Pancreas (tissue), 10 donors: ENCODE results near the gene PJA1. TPM values are rescaled to one million over a fixed set of nuclear protein-coding genes. Genes with fewer than 3 reads are reported as not detected.

Experiments
- ATAC-seq, 4 donors: fragments of 200-7000 bp; cut with Tn5 transposase; one replicate each; pipeline versions ENCODE4 v1.8.0 to v1.9.1; 2020; ENCODE audit warnings: mild to moderate bottlenecking in 4 of 4, moderate library complexity in 4 of 4
- DNase-seq, 6 donors: peaks; one replicate each; pipeline ENCODE4 v3.0.0-alpha.2; 2020
- FAIRE-seq: peaks from 2 replicates; lab custom pipeline; 2012; peaks lifted over from hg19 to GRCh38; lab: Jason Lieb, UNC
- H3K27ac ChIP-seq, 4 donors: fragments of 200-600 bp; sonication (generic); 1 replicate in 3 of 4; 2 replicates in 1 of 4; pipeline versions ENCODE4 v1.5.0 to v1.8.0; 2020
- H3K27me3 ChIP-seq, 4 donors: fragments of 200-600 bp; one replicate each; pipeline ENCODE4 v1.8.0; 2021
- H3K36me3 ChIP-seq, 3 donors: fragments of 200-600 bp; sonication (generic) in 1 of 3; one replicate each; pipeline versions ENCODE4 v1.5.0 to v1.8.0; 2020 to 2021
- H3K4me1 ChIP-seq, 3 donors: fragments of 200-600 bp; one replicate each; pipeline ENCODE4 v1.8.0; 2021
- H3K4me3 ChIP-seq, 4 donors: fragments of 200-600 bp; sonication (generic) in 2 of 4; one replicate each; pipeline versions ENCODE4 v1.5.0 to v1.8.0; 2020 to 2021
- H3K9me3 ChIP-seq, 4 donors: fragments of 200-600 bp; one replicate each; pipeline ENCODE4 v1.8.0; 2021
- CTCF ChIP-seq, 4 donors: fragments of 200-600 bp; sonication (generic) in 3 of 4; IDR thresholded peaks; one replicate each; pipeline versions ENCODE4 v1.5.0 to v1.8.0; 2021; ENCODE audit warnings: antibody characterized with exemption in 4 of 4
- WGBS, 2 donors: extraction: QIAGEN DNeasy Blood & Tissue Kit; methylation state at CpG; one replicate each; pipeline ENCODE4 v1.1.7; 2013; 5-methylcytosine and 5-hydroxymethylcytosine counted together
- intact Hi-C, 3 donors: fragments of 100-400 bp; cut with DNase I; formaldehyde crosslinking; loops; one replicate each; pipeline versions ENCODE4 v1.11.1 to v1.14.2; 2022
- polyA plus RNA-seq, 2 donors: library from polyadenylated mRNA; stranded (reverse); fragments of 200-250 nt; gene quantifications; one replicate each; pipeline ENCODE4 v1.2.3, GENCODE V29; 2013
- total RNA-seq, 6 donors: library from RNA; stranded (reverse); fragmentation: NEBNext Ultra II Directional in 4 of 6; extraction: Animal tissue kit (Norgen Biotek cat#: 25700) in 4 of 6; gene quantifications; one replicate each; pipeline versions ENCODE4 v1.2.1 to v1.2.4, GENCODE V29; 2021 to 2023
- donor health status: healthy with polysubstance abuse.
- donor health status: DM: no; HTN: no; CAD: no; lungs with moderate emphysema.
- donor health status: DM: no; HTN: no; CAD: no.
- donor health status: control.
- donor health status: control.
- donor health status: Bipolar disorder and iron deficiency.
- donor health status: DM: yes; HTN: yes; CAD: no.
- donor health status: DM: no; HTN: no; CAD: no.
- donor health status: DM: no; HTN: no; CAD: no.
- donor health status: DM: yes; HTN: yes; CAD: no.

Gene PJA1
- total and polyA plus RNA-seq, 8 donors, result 5.4 to 20.0 (median 8.8) TPM

GRCh38 chrX:69207216-69207615 lies 42.0 kb upstream of the PJA1 start:
- intact Hi-C loops, result no loop called here
- H3K9me3 ChIP-seq, result no peaks in the 10 kb centered on the region
- no peaks in the 10 kb centered on the region for H3K36me3 ChIP-seq
- TF ChIP-seq CTCF (IDR thresholded peaks at IDR 0.05), result no peak
- WGBS, 2 donors, result 62 to 66% methylated on average over 3 of the region's 3 CpGs
- no peak for FAIRE-seq
- no peak overlapping the region for H3K4me3 ChIP-seq
- no peaks in the 10 kb centered on the region for H3K27me3 ChIP-seq
- H3K27ac ChIP-seq, result no peak overlapping the region
- H3K4me1 ChIP-seq, result no peaks in the 10 kb centered on the region
- DNase-seq, result no peak
- ATAC-seq, result no peak

DNA sequence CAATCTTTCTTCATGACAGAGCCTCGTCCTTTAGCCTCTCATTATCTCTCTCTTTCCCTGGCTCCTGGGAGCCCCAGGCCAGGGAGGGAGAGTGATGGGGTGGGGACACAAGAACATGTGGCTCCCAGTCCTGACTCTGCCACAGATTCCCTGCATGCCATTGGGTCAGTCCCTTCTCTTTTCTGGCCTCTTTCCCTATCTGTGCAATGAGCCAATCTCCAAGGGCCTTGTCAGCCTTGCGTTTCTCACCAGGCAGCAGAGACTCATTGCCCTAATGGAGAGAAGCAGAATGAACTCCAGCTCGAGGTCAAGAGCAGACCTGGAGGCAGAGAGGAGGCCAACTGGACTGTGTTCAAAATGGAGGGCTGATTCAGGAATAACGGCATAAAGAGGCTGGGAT lies 38.4 kb upstream of the PJA1 start:
- H3K27me3 ChIP-seq, result no peaks in the 10 kb centered on the region
- H3K36me3 ChIP-seq, result no peaks in the 10 kb centered on the region
- no peak for TF ChIP-seq CTCF (IDR thresholded peaks at IDR 0.05)
- no peak for ATAC-seq
- H3K9me3 ChIP-seq, result no peaks in the 10 kb centered on the region
- no peak overlapping the region for H3K27ac ChIP-seq
- no peaks in the 10 kb centered on the region for H3K4me1 ChIP-seq
- no peak for FAIRE-seq
- DNase-seq, result no peak
- intact Hi-C loops, result no loop called here
- H3K4me3 ChIP-seq, result no peak overlapping the region
- 60 to 67% methylated on average over 4 of the region's 4 CpGs for WGBS, 2 donors

DNA sequence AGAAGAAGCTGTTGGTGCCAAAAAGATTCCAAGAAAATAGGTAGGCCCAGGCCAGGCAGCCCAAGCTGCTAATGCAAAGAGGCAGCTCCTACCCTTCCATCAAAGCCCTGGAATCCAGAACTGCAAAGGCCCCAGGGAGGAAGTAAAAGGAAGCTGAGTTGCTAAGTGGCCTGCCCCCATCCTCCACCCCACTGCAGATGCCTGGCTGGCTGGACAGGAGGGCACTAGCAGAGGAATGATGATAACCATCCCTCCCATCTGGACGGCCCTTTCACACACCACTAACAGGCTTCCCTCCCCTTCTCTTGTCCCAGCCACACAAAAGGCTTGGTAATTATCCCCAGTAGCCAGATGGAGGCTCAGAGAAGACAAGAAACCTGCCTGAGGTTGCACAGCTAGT lies 32.4 kb upstream of the PJA1 start:
- Histone ChIP-seq H3K27ac (no peak overlapping the region), H3K27me3 (peaks cover 0 to 7% (median 0%) of the 10 kb centered on the region in 4 donors), H3K4me3 (no peak overlapping the region), H3K36me3 (no peaks in the 10 kb centered on the region), H3K9me3 (no peaks in the 10 kb centered on the region), H3K4me1 (no peaks in the 10 kb centered on the region)
- WGBS, 2 donors, result 54 to 94% methylated on average over 1 of the region's 1 CpG
- FAIRE-seq (no peak), DNase-seq (no peak), ATAC-seq (no peak)
- intact Hi-C loops, result no loop called here
- no peak for TF ChIP-seq CTCF (IDR thresholded peaks at IDR 0.05)

- FAIRE-seq, result no peak
- intact Hi-C loops, result no loop called here
- no peak overlapping the region for H3K4me3 ChIP-seq
- H3K36me3 ChIP-seq, result no peaks in the 10 kb centered on the region
- 79 to 83% methylated on average over 3 of the region's 3 CpGs for WGBS, 2 donors
- no peak overlapping the region for H3K27ac ChIP-seq
- no peak for ATAC-seq
- H3K4me1 ChIP-seq, result no peaks in the 10 kb centered on the region
- H3K9me3 ChIP-seq, result no peaks in the 10 kb centered on the region
- no peak for TF ChIP-seq CTCF (IDR thresholded peaks at IDR 0.05)
- H3K27me3 ChIP-seq, result peaks cover 0 to 7% (median 0%) of the 10 kb centered on the region in 4 donors
- no peak for DNase-seq
These were observed 31.4 kb upstream of the PJA1 start for GRCh38 chrX:69196666-69197065.

- FAIRE-seq, result no peak
- DNase-seq, result no peak
- intact Hi-C loops, result no loop called here
- H3K36me3 ChIP-seq, result no peaks in the 10 kb centered on the region
- no peaks in the 10 kb centered on the region for H3K4me1 ChIP-seq
- TF ChIP-seq CTCF (IDR thresholded peaks at IDR 0.05), result no peak
- H3K27ac ChIP-seq, result no peak overlapping the region
- ATAC-seq, result no peak
- peaks cover 0 to 7% (median 0%) of the 10 kb centered on the region in 4 donors for H3K27me3 ChIP-seq
- H3K9me3 ChIP-seq, result no peaks in the 10 kb centered on the region
- no peak overlapping the region for H3K4me3 ChIP-seq
- WGBS, 2 donors, result 57 to 61% methylated on average over 3 of the region's 3 CpGs
These were observed 30.6 kb upstream of the PJA1 start for GRCh38 chrX:69195810-69196209.
